Globus pallidus (tissue), 1 donor: ENCODE measurements around the gene MSMO1.
A peak's percentile ranks its signal among the peaks of the same experiment; 100 is the strongest.
"Not testable (repeated sequence)": the region's sequence is repeated elsewhere in the genome, so short reads cannot be mapped to it uniquely, and the experiment has no call there.

Experiments
- DNase-seq: peaks from one replicate; pipeline ENCODE4 v3.0.0-alpha.2; 2015; ENCODE audit warnings: low spot score

The MSMO1 gene

GRCh38 chr4:165324918-165325304 lies 2.6 kb upstream of the MSMO1 start:
- no peak for DNase-seq

- peak; percentile 18 for DNase-seq
Observed at GRCh38 chr4:165325732-165326512, 1.5 kb upstream of the MSMO1 start.

- DNase-seq = no peak
Observed at GRCh38 chr4:165326831-165327210, 648 bp upstream of the MSMO1 start.

- no peak for DNase-seq
Observed at GRCh38 chr4:165328101-165328425, 594 bp downstream of the MSMO1 start.

- DNase-seq = peak; percentile 20
Observed at GRCh38 chr4:165328708-165329107, 1.2 kb downstream of the MSMO1 start.

GRCh38 chr4:165330071-165330470 lies 2.6 kb downstream of the MSMO1 start:
- no peak for DNase-seq

- DNase-seq = no peak
Observed at GRCh38 chr4:165330666-165331065, 3.2 kb downstream of the MSMO1 start.

GRCh38 chr4:165331359-165331758 lies 3.9 kb downstream of the MSMO1 start:
- DNase-seq = no peak

GRCh38 chr4:165331823-165332222 lies 4.4 kb downstream of the MSMO1 start:
- DNase-seq = no peak

- DNase-seq = no peak
Observed at GRCh38 chr4:165332502-165332901, 5.0 kb downstream of the MSMO1 start.

GRCh38 chr4:165335163-165335703 lies 7.8 kb downstream of the MSMO1 start:
- no peak for DNase-seq

- no peak for DNase-seq
Observed at GRCh38 chr4:165336743-165337142, 9.3 kb downstream of the MSMO1 start.

GRCh38 chr4:165342340-165342739 lies 14.9 kb downstream of the MSMO1 start:
- DNase-seq = not testable (repeated sequence)

GRCh38 chr4:165343353-165344191 lies 16.1 kb downstream of the MSMO1 start:
- no peak for DNase-seq

GRCh38 chr4:165345666-165346417 lies 18.4 kb downstream of the MSMO1 start:
- no peak for DNase-seq

GRCh38 chr4:165347647-165348569 lies 20.4 kb downstream of the MSMO1 start:
- no peak for DNase-seq

- DNase-seq = no peak
Observed at GRCh38 chr4:165351359-165352130, 24.1 kb downstream of the MSMO1 start.

- DNase-seq = peak; percentile 42
Observed at GRCh38 chr4:165355900-165356300, 28.4 kb downstream of the MSMO1 start.

- DNase-seq = no peak
Observed at GRCh38 chr4:165359506-165359905, 32.0 kb downstream of the MSMO1 start.

GRCh38 chr4:165360041-165360695 lies 32.7 kb downstream of the MSMO1 start:
- DNase-seq = no peak
